ENCODE results near the gene C15orf40. TPM values are rescaled to one million over a fixed set of nuclear protein-coding genes. Genes with fewer than 3 reads are reported as not detected.

C15orf40 gene
- total and polyA plus RNA-seq, 2 of the 13 experiments (the other 11 are each of a cell fraction or from before 2014, with no cell fraction given) = 24.0 to 26.3 TPM

DNA sequence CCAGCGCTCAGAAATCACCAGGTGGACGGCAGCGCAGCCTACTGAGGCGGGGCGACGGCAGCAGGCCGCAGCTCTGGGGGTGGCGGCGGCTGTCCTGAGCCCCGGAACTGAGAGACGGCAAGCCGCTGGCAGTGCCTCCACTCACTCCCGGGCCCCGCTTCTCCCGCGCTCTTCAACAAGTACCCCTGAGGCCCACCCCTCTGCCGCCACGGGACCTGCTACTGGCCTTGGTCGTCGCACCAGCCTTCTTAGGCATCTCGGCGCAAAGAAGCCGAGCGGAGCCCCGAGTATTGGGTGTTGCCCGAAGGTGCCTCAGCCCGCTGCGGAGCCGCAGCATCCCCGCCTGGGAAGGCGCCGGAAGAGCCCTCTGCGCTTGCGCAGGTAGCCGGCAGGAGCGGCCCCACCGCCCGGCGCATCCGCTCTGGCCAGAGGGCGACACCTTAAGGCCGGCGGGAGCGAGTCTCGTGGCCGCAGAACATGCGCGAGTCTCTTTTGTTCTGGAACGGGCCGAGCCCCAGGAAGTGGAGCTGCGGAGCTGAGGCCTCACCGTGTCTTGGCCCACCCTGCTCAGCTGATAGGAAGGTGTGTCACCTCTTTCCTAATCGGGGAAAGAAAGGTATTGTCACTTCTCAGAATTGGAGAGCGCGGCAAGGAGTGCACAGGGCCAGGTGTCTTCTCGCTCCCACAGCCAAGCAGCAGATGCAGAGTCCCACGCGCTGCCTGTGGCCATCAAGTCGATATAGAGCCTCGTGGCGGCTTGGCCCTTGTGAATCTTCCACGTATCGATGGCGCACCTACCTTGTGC, at the start of gene C15orf40 (continued):
- TF ChIP-seq ZNF431 (CRISPR knock-in tag; IDR thresholded peaks at IDR 0.05; ENCODE audit: borderline replicate concordance, low read depth) (peak; percentile 79; the same call in 1 of the 2 replicates), ZNF235 (CRISPR knock-in tag; IDR thresholded peaks at IDR 0.05; ENCODE audit: borderline replicate concordance) (peak; percentile 78; the same call in 1 of the 2 replicates), ZNF879 (CRISPR knock-in tag; IDR thresholded peaks at IDR 0.05) (no peak), ATRX (CRISPR knock-in tag; IDR thresholded peaks at IDR 0.05; ENCODE audit: borderline replicate concordance) (no peak), ZIK1 (CRISPR knock-in tag; IDR thresholded peaks at IDR 0.05; ENCODE audit: borderline replicate concordance, low read depth) (no peak), GABPA (IDR thresholded peaks at IDR 0.05; ENCODE audit: low read depth, low read length) (peak; percentile 92), GABPA (CRISPR knock-in tag; IDR thresholded peaks at IDR 0.05; ENCODE audit: low read depth) (peak; percentile 94), ZFP90 (CRISPR knock-in tag; IDR thresholded peaks at IDR 0.05; ENCODE audit: borderline replicate concordance) (peak; percentile 97), AGO1 (IDR thresholded peaks at IDR 0.05; ENCODE audit: low read depth, low read length, poor library complexity, severe bottlenecking) (peak; percentile 35), CBX1 (IDR thresholded peaks at IDR 0.05; ENCODE audit: low read depth) (peak; percentile 63), SMC3 (IDR thresholded peaks at IDR 0.05; ENCODE audit: low read length) (no peak; the same call in 1 of the 2 replicates), TMF1 (CRISPR knock-in tag; IDR thresholded peaks at IDR 0.05; ENCODE audit: low read depth) (0 out of 2 replicates have a peak, but pooled peaks have one; percentile 35), KLF9 (CRISPR knock-in tag; IDR thresholded peaks at IDR 0.05; ENCODE audit: low read depth) (no peak), NR3C1 (CRISPR knock-in tag; IDR thresholded peaks at IDR 0.05) (no peak), ZNF558 (CRISPR knock-in tag; IDR thresholded peaks at IDR 0.05; ENCODE audit: borderline replicate concordance) (no peak), ESRRA (CRISPR knock-in tag; IDR thresholded peaks at IDR 0.05; ENCODE audit: low read depth) (no peak), TEAD3 (CRISPR knock-in tag; optimal IDR thresholded peaks at IDR 0.05; ENCODE audit: borderline replicate concordance) (no peak), SIN3A (IDR thresholded peaks at IDR 0.05; ENCODE audit: borderline replicate concordance, low read depth, low read length) (no peak), KDM2A (CRISPR knock-in tag; IDR thresholded peaks at IDR 0.05; ENCODE audit: borderline replicate concordance, low read depth) (peak; percentile 85; the same call in 1 of the 2 replicates), BCL6 (CRISPR knock-in tag; IDR thresholded peaks at IDR 0.05) (no peak), ATM (IDR thresholded peaks at IDR 0.05; ENCODE audit: borderline replicate concordance) (no peak), PHF8 (CRISPR knock-in tag; IDR thresholded peaks at IDR 0.05) (peak; percentile 95), ZBTB20 (CRISPR knock-in tag; IDR thresholded peaks at IDR 0.05; ENCODE audit: borderline replicate concordance, low read depth) (peak; percentile 76; the same call in 1 of the 2 replicates)
- TF ChIP-seq, protein P1, sequence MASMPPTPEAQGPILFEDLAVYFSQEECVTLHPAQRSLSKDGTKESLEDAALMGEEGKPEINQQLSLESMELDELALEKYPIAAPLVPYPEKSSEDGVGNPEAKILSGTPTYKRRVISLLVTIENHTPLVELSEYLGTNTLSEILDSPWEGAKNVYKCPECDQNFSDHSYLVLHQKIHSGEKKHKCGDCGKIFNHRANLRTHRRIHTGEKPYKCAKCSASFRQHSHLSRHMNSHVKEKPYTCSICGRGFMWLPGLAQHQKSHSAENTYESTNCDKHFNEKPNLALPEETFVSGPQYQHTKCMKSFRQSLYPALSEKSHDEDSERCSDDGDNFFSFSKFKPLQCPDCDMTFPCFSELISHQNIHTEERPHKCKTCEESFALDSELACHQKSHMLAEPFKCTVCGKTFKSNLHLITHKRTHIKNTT (CRISPR knock-in tag; IDR thresholded peaks at IDR 0.05) = no peak
- TF ChIP-seq, protein P2, sequence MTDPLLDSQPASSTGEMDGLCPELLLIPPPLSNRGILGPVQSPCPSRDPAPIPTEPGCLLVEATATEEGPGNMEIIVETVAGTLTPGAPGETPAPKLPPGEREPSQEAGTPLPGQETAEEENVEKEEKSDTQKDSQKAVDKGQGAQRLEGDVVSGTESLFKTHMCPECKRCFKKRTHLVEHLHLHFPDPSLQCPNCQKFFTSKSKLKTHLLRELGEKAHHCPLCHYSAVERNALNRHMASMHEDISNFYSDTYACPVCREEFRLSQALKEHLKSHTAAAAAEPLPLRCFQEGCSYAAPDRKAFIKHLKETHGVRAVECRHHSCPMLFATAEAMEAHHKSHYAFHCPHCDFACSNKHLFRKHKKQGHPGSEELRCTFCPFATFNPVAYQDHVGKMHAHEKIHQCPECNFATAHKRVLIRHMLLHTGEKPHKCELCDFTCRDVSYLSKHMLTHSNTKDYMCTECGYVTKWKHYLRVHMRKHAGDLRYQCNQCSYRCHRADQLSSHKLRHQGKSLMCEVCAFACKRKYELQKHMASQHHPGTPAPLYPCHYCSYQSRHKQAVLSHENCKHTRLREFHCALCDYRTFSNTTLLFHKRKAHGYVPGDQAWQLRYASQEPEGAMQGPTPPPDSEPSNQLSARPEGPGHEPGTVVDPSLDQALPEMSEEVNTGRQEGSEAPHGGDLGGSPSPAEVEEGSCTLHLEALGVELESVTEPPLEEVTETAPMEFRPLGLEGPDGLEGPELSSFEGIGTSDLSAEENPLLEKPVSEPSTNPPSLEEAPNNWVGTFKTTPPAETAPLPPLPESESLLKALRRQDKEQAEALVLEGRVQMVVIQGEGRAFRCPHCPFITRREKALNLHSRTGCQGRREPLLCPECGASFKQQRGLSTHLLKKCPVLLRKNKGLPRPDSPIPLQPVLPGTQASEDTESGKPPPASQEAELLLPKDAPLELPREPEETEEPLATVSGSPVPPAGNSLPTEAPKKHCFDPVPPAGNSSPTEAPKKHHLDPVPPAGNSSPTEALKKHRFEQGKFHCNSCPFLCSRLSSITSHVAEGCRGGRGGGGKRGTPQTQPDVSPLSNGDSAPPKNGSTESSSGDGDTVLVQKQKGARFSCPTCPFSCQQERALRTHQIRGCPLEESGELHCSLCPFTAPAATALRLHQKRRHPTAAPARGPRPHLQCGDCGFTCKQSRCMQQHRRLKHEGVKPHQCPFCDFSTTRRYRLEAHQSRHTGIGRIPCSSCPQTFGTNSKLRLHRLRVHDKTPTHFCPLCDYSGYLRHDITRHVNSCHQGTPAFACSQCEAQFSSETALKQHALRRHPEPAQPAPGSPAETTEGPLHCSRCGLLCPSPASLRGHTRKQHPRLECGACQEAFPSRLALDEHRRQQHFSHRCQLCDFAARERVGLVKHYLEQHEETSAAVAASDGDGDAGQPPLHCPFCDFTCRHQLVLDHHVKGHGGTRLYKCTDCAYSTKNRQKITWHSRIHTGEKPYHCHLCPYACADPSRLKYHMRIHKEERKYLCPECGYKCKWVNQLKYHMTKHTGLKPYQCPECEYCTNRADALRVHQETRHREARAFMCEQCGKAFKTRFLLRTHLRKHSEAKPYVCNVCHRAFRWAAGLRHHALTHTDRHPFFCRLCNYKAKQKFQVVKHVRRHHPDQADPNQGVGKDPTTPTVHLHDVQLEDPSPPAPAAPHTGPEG (CRISPR knock-in tag; IDR thresholded peaks at IDR 0.05) = 0 out of 2 replicates have a peak, but pooled peaks have one; percentile 52

All from HepG2 (cell line).